Activated CD8-positive, alpha-beta memory T cell treated with anti-CD3 and anti-CD28 coated beads for 36 hours (primary cell): Measurements from ENCODE around the gene PDLIM5. TPM values are rescaled to one million over a fixed set of nuclear protein-coding genes. Genes with fewer than 3 reads are reported as not detected.

Source experiments
- CTCF ChIA-PET: fragments of 350-600 bp; sonication (Branson Sonifier 250); formaldehyde crosslinking; loops from one replicate; lab custom pipeline; 2021; ENCODE audit warnings: antibody characterized with exemption; lab: Charles Lee
- POLR2A ChIA-PET: fragments of 350-600 bp; sonication (Branson Sonifier 250); formaldehyde crosslinking; loops from one replicate; lab custom pipeline; 2021; ENCODE audit warnings: antibody characterized with exemption; lab: Charles Lee
- total RNA-seq, 2 experiments: library from RNA; stranded (reverse); gene quantifications; one replicate each; pipeline ENCODE4 v1.2.3, GENCODE V29; 2021

Gene PDLIM5
- total RNA-seq, 2 experiments from 2014 or later: 23.0 to 23.5 TPM

DNA sequence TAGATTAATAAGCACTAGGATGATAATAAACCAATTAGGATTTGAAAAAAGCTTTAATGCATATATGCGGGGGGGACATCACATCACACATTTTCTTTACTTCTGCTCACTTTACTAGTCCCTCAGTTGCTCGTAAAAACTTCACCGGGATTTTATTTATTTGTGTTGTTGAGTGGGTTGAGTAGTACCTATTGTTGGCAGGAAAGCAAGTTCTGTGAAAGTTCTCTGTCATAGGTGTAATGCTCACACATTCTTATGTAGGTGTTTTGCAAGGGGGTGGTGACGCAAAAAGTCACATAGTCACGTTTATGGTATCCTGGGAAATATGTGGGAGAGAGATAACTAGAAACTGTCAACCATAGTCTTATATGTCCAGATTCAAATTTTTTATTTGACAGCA lies 65.3 kb downstream of the PDLIM5 start:
- POLR2A ChIA-PET: no interaction called here
- CTCF ChIA-PET: no interaction called here

DNA sequence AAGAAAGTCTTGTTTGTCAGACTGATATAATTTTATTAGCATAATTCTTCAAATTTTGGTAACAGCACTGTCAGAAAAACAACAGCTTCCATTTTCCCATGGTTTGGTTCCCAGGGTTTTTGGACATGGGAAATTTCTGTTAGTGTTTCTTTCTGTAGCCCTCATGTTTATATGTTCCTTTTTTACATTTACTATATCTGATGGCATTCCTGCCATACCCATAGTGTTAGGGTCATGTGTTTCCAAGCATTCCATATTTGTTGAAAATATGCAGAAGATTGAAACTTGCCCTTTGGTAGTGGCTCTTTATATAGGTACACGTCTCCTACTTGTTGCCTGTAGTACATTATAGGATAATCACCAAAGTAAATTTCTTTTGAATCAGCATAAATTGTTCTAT lies 65.8 kb downstream of the PDLIM5 start:
- ChIA-PET CTCF (no interaction called here), POLR2A (no interaction called here)

DNA sequence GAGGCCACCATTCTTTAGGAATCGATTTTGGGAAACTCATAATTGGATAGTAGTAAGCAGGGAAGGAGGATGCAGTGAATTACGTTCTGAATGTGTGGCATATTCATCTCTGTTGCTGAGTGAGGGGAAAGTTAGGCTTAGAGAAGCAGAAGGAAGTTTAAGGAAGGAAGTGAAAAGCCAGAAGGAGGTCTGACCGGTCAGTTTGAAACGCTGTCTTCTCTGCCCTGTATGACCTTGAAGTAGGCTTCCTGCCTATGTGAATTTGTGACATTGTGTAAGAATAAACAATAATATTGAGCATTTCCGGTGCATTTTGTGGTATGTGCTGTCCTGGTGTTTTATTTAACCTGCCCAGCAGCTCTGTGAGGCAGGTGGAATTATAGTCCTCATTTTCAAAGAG lies 67.3 kb downstream of the PDLIM5 start:
- ChIA-PET CTCF (no interaction called here), POLR2A (no interaction called here)

DNA sequence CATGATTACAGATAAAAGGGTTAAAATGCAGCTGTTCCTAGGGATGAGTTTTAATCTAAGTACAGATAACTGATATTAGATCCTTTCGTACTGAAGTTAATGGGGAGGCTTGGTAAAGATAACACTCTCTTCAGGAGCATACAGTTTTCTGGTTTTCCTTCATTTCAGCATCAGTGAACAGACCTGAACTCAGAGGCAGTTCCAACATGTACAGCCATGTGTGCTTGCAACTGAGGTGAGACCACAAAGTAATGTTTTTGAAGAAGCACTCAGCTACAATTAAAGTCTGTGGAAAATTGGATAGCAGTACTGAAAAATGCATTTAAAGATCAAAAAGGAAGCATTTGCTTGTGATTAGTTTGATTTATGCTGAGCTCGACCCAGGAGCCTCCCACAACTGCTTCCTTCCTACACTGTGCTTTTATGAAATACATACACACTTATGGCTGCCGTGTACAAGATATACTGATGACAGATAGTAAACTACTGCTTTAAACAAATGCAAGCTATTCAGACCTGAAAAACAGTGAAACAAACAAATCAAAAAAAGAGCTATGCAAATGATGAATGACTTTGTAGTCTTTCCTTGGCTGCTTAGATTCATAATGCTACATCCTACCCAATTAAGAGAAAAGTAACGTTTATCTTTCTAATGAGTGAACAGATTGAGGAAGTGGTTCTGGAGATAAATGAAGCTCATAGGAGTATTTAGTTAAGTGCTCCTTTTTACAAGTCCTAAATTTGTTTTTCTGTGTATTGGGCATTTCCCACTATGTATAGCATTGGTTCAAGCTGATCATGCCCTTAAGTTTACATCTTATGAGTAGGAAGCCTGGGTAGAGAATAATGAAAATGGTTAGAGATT lies 68.4 kb downstream of the PDLIM5 start:
- POLR2A ChIA-PET: no interaction called here
- CTCF ChIA-PET: no interaction called here

DNA sequence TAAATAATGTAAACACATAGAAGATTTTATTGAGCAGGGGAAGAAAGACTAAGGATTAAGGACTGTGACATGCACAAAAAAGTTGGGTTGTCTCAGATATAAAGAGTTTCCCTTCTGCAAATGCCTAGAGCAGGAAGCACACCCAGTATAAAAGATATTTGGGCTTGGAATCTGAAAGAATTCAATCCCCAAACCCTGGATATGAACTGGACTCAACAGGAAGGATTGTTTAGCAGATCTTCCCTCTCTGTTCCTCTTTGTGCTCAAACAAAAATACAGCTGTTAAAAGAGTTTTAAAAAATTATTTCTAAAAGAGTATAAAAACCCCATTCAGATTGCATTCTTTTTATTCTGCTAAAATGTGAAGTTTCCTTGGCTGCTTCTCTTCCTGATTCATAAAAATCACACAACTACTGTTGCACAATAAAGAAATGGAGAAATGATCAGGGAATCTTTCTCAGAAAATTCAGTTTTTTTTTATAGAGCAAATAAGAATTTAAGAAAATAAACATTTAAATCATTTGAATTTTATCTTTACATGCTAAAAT lies 71.4 kb downstream of the PDLIM5 start:
- CTCF ChIA-PET: no interaction called here

DNA sequence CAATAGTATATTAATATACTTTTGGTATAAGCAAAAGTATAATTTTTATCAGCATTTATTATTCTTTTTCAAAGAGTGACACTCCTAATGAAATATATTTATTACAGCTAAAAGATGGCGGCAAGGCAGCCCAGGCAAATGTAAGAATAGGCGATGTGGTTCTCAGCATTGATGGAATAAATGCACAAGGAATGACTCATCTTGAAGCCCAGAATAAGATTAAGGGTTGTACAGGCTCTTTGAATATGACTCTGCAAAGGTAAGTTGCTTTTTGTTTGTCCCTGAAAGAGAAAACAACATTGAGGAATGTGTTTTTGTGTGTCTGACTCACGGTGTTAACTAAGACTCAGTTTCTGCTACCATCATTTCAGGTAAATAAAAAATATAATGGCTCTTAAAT lies 71.9 kb downstream of the PDLIM5 start:
- ChIA-PET POLR2A (no interaction called here), CTCF (no interaction called here)

More for the DNA sequence above, 71.4 kb downstream of the PDLIM5 start:
- POLR2A ChIA-PET: no interaction called here

DNA sequence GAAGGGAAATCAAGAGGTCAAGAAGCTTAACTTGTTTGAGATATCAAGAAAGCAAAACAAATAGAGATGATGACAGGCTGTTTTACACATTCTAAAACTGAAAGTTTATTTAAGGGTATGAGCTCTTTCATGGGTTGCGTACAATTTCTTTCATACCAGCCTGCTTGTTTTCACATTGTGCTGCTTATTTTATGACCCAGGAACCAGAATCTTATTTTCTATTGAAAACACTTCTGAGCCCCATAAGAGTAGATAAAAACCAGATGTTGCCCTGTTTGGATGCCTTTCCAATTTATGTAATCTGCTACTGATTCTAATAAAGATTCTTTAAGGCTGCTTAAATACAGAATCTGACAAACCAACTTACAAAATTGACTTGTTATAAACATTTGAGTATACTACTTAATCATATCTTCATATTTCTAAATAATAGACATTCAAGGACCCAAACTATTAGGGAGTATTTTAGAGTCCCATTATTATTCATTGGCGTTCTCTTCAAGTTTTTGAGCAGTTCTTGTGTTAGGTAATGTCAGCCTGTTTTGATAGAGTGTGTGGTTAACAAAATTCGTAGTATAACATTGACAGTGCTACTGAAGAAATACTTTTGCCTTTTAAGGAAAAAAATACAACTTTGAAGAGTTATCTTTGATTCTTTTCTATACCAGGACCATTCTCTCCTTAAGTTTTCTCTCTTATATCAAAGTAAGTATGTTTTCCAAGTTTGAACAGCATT lies 74.4 kb downstream of the PDLIM5 start:
- ChIA-PET POLR2A (no interaction called here), CTCF (no interaction called here)

DNA sequence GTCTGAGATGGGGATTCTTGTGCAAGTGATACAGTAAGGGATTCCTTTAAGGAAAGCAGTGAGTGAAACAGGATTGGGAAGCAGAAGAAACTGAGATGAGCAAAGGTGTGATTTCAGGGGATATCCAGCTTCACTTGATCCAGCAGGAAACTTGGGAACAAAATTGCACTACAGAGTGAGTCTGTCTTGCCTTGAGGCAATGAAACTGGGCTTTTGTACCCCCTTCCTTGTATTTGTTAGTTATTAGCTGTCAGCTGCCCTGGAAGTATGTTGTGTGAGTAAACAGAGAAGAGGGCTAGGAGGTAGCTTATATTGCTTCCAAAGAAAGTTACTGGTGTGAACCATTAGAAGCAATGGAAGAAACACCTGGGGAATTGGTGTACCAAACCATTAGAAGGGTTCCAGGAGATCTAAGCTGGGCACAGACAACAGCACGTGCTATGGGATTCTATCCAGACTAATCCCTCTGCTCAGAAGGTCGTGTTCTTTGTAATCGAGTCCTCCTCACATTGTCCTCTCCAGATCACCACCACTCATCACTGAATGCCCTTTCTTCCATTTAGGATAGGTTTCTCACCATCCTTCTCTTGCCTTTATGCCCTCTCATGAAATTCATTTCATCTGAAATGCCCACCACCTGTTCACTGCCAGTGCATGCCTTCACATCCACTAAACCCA lies 76.0 kb downstream of the PDLIM5 start:
- CTCF ChIA-PET: no interaction called here

DNA sequence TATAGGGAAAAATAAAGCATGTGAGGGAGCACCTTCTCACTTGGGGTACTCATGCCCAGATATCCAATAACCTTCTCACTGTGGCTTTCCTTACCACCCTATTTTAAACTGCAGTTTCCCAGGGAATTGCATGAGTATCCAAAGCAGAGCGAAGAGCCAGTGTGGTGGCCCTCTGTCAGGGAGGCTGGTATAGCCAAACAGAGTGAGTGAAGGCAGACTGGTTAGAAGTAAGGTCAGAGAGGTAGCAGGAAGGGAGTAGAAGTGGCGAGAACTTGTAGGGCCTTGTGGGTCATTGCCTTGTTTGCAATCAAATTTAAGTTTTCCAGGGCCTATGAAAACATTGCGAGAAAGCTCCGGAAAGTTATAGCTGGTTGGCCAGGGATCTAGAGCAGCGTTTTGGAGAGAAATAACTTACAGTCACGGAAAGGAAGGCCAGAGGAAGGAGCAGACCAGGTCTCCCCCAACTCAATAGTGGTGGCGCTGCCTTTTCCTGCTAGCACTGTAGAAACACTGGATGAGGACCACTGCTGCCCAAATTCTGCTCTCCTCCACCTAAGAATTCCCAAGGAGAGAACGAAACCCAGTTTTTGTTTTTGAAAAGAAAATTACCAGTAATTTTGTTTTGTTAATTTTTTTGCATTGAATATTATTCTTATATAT lies 77.2 kb downstream of the PDLIM5 start:
- ChIA-PET POLR2A (no interaction called here), CTCF (no interaction called here)

More for the DNA sequence above, 76.0 kb downstream of the PDLIM5 start:
- POLR2A ChIA-PET: no interaction called here

DNA sequence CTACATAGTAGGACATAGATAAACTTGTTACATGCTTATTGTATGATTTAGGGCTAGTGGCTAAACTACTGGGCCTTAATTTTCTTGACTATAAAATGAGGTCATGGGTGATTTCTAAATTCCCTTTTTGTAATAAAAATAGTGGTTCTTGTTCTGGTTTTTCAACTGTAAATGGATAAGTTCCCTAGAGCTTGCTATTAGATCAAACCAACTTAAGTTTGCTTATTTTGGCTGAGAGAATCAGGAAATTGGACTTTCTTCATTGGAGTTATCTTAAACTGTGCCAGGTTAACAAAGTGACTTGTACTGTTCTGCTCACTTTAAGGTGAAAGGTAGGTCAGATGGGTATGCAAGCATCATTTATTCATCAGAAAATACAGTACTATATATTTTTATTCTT lies 78.3 kb downstream of the PDLIM5 start:
- CTCF ChIA-PET: no interaction called here

DNA sequence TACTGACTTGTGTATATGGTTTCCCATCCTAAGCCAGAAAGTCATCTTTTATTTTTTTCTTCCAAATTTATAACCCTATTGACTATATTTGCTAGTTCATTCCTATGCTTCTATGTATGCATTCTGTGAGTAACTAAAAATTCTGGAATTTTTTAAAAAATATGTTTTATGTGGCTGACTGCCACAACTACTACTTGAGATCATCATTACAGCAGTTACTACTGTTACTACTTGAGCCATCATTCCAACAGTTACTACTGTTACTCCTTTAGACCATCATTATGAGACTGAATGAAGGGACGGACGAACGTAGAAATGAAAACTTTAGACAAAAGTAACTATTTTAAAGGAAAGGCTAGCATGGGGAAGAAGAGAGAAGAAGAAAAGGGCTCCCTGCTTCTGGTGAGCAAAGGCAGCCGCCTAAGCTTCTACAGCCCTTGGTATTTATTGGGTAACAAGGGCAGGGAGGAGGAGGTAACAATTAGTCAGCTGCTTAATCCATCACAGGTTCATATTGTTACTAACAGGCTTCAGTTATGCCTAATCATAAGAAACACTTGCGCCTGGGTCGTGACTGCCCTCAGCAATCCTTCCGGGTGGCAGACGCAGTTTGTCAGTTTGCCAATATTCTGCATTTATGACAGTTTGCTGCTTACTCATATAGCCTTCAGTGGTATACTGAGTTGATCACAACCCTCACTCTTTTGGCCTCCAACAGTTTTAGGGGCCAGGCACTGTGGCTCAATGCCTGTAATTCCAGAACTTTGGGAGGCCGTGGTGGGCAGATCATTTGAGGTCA lies 80.4 kb downstream of the PDLIM5 start:
- CTCF ChIA-PET: no interaction called here

More for the DNA sequence above, 78.3 kb downstream of the PDLIM5 start:
- POLR2A ChIA-PET: no interaction called here

DNA sequence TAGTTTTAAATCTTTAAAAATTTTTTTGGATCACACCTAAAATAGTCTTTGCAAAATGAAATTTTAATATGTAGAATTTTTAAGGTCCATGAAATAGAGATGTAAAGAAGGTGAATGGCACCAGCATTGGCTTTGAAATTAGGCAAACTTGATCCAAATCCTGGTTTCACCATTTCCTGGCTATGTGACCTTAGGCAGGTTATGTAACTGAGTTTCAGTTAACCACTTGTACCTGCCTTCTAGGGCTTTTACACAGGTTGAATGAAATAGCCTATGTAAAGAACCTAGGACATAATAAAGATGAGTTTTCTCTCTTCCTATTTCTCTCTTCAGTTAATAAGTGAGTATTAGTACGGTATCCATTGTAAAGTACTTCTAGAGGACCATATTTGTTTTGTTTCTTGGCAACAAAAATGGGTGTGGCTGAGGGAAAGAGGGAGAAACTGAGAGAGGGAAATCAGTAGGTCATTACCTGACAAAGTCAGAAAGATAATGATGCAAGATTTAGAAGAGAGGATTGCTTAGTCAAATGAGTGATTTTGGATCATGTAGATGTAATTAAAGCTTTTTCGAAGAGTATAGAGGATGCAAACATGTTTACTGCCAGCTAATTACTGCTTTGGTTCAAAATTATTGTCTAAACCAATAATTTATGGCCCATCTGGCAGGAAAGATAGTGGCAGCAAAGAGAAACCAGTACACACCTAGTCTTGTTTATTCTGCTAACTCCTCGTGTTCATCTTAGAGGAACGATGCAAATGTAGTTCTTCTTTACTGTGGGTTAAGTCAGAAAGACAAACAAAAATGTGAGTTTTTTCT lies 81.9 kb downstream of the PDLIM5 start:
- ChIA-PET POLR2A (no interaction called here), CTCF (no interaction called here)

More for the DNA sequence above, 80.4 kb downstream of the PDLIM5 start:
- POLR2A ChIA-PET: no interaction called here

DNA sequence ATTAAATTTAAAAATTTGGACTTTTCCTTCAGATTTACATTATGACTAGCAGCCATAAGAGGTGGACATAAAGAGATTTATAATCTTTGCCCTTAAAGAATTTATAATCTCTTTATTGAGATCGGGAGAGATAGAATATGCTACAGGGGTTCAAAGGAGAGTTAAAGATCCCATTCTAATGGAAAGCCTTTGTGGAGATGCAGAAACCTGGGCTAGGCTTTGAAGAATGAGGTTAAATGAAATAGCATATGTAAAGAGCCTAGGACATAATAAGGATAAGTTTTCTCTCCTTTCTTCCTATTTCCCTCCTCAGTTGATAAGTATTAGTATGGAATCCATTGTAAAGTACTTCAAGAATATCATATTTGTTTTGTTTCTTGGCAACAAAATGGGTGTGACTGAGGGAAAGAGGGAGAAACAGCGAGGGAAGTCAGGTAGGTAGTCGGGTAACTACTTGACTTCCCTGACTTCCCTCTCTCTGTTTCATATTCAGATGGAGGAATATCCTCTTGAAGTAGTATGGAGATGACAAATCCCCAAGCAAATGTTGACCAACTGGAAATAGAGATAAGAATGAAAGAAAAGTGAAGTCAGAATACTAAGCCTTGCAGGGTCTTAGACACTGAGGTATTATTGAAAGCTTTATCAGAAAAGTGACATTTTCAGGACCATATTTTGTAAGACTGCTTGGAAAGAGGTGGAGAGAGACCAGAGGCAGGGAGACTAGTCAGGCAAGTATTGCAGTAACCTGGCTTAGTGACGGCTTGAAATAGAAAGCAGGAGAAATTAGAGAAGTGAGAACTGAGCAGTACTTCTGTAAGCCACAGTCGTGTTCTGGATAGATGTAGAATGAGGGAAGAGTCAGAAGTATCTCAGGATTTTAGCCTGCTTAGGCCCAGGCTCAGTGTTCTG lies 82.9 kb downstream of the PDLIM5 start:
- ChIA-PET POLR2A (no interaction called here), CTCF (no interaction called here)

DNA sequence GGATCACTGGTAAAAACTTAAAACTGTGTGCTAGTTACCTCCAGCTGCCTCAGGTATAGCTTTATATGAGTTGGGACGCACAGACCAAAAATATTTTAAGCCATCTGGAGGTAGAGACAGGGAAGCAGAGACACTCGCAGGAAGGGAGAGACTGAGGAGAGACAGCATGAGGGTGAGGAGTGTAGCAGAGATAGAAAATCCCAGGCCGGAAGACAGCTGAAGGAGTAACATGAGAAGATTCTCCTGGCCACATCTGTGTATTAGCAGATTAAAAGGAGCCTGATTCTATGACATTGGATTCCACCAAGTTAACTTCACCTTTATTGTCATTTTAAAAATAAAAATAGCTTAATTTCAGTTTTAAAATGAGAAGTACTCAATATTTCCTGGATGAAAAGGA lies 84.3 kb downstream of the PDLIM5 start:
- CTCF ChIA-PET: no interaction called here
- POLR2A ChIA-PET: no interaction called here

DNA sequence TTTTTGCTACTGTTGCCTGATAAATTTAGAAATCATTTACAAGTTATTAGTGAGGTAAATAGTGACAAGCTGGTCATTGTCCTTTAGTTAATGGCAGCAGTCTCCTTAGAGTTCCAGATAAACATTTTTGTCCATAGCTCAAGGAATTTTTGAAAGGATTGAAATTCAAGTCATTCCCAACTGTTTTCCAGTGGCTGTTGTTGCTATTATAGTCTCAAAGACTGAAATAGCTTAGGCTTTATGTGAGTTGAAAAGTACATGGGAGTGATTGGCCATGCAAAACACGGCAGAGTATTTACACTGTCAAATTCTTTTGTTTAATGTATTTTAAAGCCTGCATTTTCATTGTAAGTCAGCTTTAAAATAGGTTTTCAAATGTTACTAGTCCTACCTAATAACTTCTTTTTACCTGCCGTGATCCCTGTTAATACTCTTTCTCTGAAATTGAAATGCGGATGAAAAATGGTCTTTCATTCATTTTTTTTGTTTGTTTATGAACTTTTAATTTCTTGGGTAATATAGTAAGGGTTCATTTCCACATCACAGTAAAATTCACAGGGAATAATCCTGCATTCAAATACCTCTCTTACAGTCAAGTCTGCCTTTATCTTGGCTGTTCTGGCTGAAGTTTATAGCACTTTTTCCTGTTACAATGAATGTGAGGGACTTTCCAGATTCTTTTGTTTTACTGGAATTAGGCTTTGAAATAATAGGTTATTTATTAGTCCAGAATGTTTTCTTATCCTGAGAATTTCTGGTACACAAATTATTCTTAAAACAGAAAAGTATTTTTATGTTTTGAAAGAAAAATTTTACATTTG lies 85.1 kb downstream of the PDLIM5 start:
- POLR2A ChIA-PET: no interaction called here
- CTCF ChIA-PET: no interaction called here
